Right cardiac atrium (tissue), 5 donors: ENCODE data around the gene ADIG. TPM values are rescaled to one million over a fixed set of nuclear protein-coding genes. Genes with fewer than 3 reads are reported as not detected.

Experiments
- ATAC-seq, 2 donors: fragments of 200-7000 bp; cut with Tn5 transposase; one replicate each; pipeline versions ENCODE4 v1.8.0 to v1.9.1; 2020; ENCODE audit warnings: moderate library complexity in 2 of 2, mild to moderate bottlenecking in 1 of 2
- DNase-seq, 3 donors: peaks; one replicate each; pipeline ENCODE4 v3.0.0-alpha.2; 2020
- H3K27ac ChIP-seq: one replicate; pipeline ENCODE4 v1.5.1; 2013; ENCODE audit warnings: mild to moderate bottlenecking, low read length, control low read depth, moderate library complexity
- H3K27me3 ChIP-seq: one replicate; pipeline ENCODE4 v1.6.1; 2013; ENCODE audit not compliant: control insufficient read depth, insufficient read depth
- H3K4me1 ChIP-seq: one replicate; pipeline ENCODE4 v1.6.1; 2013; ENCODE audit warnings: low read length; ENCODE audit not compliant: control insufficient read depth, insufficient read depth
- H3K4me3 ChIP-seq: one replicate; pipeline ENCODE4 v1.5.1; 2013; ENCODE audit warnings: low read length, control low read depth
- H3K9me3 ChIP-seq: one replicate; pipeline ENCODE4 v1.6.1; 2013; ENCODE audit warnings: low read length; ENCODE audit not compliant: control insufficient read depth
- WGBS: extraction: QIAGEN DNeasy Blood & Tissue Kit; methylation state at CpG from one replicate; pipeline ENCODE4 v1.1.7; 2013; 5-methylcytosine and 5-hydroxymethylcytosine counted together
- intact Hi-C, 4 donors: fragments of 100-400 bp; cut with DNase I; formaldehyde crosslinking; loops; one replicate each; pipeline versions ENCODE4 v1.11.0 to v1.14.0; 2022 to 2023
- polyA plus RNA-seq: library from polyadenylated mRNA; stranded (reverse); fragments of 200-250 nt; gene quantifications from one replicate; pipeline ENCODE4 v1.2.3, GENCODE V29; 2013
- total RNA-seq, 4 donors: library from RNA; stranded (reverse); fragmentation: NEBNext Ultra II Directional; extraction: Animal tissue kit (Norgen Biotek cat#: 25700); gene quantifications; one replicate each; pipeline ENCODE4 v1.2.1, GENCODE V29; 2021
- donor health status: healthy with polysubstance abuse.
- donor health status: DM: no; HTN: yes; CAD: no.
- donor health status: DM: no; HTN: no; CAD: no.
- donor health status: DM: no; HTN: yes; CAD: no; lungs with severe emphysema.
- donor health status: DM: yes; HTN: yes; CAD: no.

The ADIG gene
- total and polyA plus RNA-seq, 5 donors = not detected

- Histone ChIP-seq H3K4me1 (no peaks in the 10 kb centered on the region), H3K27ac (no peak overlapping the region), H3K27me3 (no peaks in the 10 kb centered on the region), H3K9me3 (no peaks in the 10 kb centered on the region), H3K4me3 (no peak overlapping the region)
- ATAC-seq = no peak
- intact Hi-C loops = no loop called here
- WGBS = 82% methylated on average over 7 of the region's 7 CpGs
- no peak for DNase-seq
Measured at GRCh38 chr20:38551056-38551626, 29.9 kb upstream of the ADIG start.

- ATAC-seq = no peak
- intact Hi-C loops = no loop called here
- no peak for DNase-seq
- no peaks in the 10 kb centered on the region for H3K9me3 ChIP-seq
- H3K4me3 ChIP-seq = no peak overlapping the region
- H3K4me1 ChIP-seq = no peaks in the 10 kb centered on the region
- 97% methylated on average over 2 of the region's 2 CpGs for WGBS
- H3K27ac ChIP-seq = no peak overlapping the region
- no peaks in the 10 kb centered on the region for H3K27me3 ChIP-seq
Measured at GRCh38 chr20:38554986-38555385, 26.0 kb upstream of the ADIG start.

GRCh38 chr20:38555395-38555794 is 25.6 kb upstream of the ADIG start:
- Histone ChIP-seq H3K27ac (no peak overlapping the region), H3K9me3 (no peaks in the 10 kb centered on the region), H3K27me3 (no peaks in the 10 kb centered on the region), H3K4me3 (no peak overlapping the region), H3K4me1 (no peaks in the 10 kb centered on the region)
- ATAC-seq = no peak
- DNase-seq = no peak
- intact Hi-C loops = no loop called here

DNA sequence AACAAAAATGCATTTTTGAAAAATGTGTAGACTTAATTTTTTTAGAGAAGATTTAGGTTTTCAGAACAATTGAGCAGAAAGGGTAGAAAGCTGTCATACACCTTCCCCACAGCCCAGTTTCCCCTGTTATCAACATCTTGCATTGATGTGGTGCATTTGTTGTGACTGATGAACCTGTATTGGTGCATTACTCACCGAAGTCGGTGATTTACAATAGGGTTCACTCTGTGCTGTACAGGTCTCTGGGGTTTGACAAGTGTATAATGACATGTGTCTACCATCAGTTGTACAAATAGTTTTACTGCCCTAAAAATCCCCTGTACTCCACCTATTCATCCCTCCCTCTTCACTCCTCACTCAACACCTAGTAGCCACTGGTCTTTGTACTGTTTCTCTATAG is 23.8 kb upstream of the ADIG start:
- Histone ChIP-seq H3K27ac (no peak overlapping the region), H3K27me3 (no peaks in the 10 kb centered on the region), H3K4me3 (no peak overlapping the region), H3K9me3 (no peaks in the 10 kb centered on the region), H3K4me1 (no peaks in the 10 kb centered on the region)
- intact Hi-C loops = no loop called here
- DNase-seq = no peak
- 97% methylated on average over 2 of the region's 2 CpGs for WGBS
- ATAC-seq = no peak

DNA sequence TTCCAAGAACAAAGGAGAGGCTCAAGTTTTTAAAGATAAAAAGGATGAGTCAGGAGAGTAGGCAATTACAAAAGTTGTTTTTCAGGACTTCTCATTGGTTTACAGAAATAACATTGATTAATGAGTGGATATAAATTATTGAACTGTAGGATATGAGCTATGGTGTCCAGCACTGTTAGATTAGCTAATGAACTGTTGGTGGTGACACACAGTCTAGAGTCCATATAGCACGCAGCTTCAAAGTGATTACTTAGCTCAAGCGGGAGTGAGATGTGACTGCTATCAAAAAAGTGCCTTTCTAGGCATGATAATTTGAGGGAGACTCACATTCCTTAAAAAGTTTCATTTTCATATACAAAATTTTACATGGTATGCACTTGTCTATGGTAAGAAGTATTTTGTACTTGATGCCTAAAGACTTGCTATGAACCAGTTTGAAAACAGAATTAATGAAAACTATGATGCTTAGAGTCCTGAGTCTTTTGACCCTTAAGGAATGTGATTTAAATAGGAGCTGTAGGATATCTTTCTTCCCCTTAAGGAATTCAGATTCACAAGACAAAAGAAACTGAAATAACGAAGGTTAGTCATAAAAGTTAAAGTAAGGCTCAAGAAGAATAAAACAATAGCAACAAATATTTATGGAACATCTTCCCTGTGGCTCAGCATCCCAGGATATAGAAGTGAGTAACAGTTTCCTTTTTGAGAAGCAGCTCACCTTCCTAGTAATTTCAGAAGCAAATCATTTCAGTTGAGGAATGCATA is 22.2 kb upstream of the ADIG start:
- Histone ChIP-seq H3K9me3 (no peaks in the 10 kb centered on the region), H3K27me3 (no peaks in the 10 kb centered on the region), H3K27ac (no peak overlapping the region), H3K4me3 (no peak overlapping the region), H3K4me1 (no peaks in the 10 kb centered on the region)
- intact Hi-C loops = no loop called here
- WGBS = 80% methylated on average over 3 of the region's 3 CpGs
- DNase-seq (no peak), ATAC-seq (no peak)

DNA sequence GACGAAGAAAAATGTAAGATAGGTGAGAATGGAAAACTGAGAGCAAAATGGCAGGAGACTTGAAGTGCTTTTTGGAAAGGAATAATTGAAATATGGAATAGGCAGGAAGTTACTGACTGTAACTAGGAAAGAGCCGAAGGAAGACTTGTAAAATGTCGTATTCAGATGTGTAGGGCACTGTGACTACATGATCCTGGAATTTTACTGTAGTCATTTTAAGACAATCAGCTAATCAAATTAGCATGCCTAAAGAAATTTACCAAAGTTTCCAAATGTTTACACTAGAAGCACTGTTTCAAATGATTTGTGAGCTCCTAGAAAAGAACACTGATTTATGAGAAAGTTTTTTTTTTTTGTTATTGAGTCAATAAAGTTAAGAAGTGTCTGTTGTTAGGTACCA is 21.2 kb upstream of the ADIG start:
- H3K27me3 ChIP-seq = no peaks in the 10 kb centered on the region
- ATAC-seq (no peak), DNase-seq (no peak)
- no peak overlapping the region for H3K4me3 ChIP-seq
- H3K9me3 ChIP-seq = no peaks in the 10 kb centered on the region
- 93% methylated on average over 3 of the region's 3 CpGs for WGBS
- H3K4me1 ChIP-seq = no peaks in the 10 kb centered on the region
- intact Hi-C loops = no loop called here
- H3K27ac ChIP-seq = no peak overlapping the region

- intact Hi-C loops = no loop called here
- no peaks in the 10 kb centered on the region for H3K4me1 ChIP-seq
- H3K4me3 ChIP-seq = no peak overlapping the region
- H3K27me3 ChIP-seq = no peaks in the 10 kb centered on the region
- 97% methylated on average over 6 of the region's 6 CpGs for WGBS
- H3K27ac ChIP-seq = no peak overlapping the region
- no peaks in the 10 kb centered on the region for H3K9me3 ChIP-seq
- ATAC-seq = no peak
- no peak for DNase-seq
Measured at GRCh38 chr20:38563802-38564431, 17.1 kb upstream of the ADIG start.

DNA sequence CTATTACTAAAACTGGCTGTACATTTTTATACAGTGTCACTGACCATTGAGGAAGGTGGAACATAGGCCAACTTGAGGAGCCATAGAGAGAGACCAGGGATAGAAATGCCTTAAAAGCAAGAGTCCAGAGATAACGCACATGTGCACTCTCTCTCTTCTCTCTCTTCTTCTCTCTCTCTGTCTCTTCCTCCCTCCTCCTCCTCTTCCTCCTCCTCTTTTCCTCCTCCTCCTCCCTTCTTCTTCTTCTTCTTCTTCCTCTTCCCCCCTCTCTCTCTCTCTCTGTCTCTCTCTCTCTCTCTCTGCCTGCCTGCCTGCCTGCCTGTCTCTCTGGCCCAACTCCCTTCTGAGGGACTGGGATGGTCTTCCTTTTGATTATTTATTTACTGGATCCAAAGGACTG is 16.3 kb upstream of the ADIG start:
- WGBS = 95% methylated on average over 1 of the region's 1 CpG
- intact Hi-C loops = no loop called here

GRCh38 chr20:38566036-38566598 is 14.9 kb upstream of the ADIG start:
- Histone ChIP-seq H3K4me1 (no peaks in the 10 kb centered on the region), H3K4me3 (no peak overlapping the region), H3K27me3 (no peaks in the 10 kb centered on the region), H3K27ac (no peak overlapping the region), H3K9me3 (no peaks in the 10 kb centered on the region)
- intact Hi-C loops = no loop called here
- WGBS = 98% methylated on average over 6 of the region's 6 CpGs
- ATAC-seq (no peak), DNase-seq (no peak)

More for the DNA sequence above, 16.3 kb upstream of the ADIG start:
- DNase-seq = no peak
- no peak overlapping the region for H3K4me3 ChIP-seq
- ATAC-seq = no peak
- H3K27me3 ChIP-seq = no peaks in the 10 kb centered on the region
- H3K4me1 ChIP-seq = no peaks in the 10 kb centered on the region
- no peaks in the 10 kb centered on the region for H3K9me3 ChIP-seq
- no peak overlapping the region for H3K27ac ChIP-seq

DNA sequence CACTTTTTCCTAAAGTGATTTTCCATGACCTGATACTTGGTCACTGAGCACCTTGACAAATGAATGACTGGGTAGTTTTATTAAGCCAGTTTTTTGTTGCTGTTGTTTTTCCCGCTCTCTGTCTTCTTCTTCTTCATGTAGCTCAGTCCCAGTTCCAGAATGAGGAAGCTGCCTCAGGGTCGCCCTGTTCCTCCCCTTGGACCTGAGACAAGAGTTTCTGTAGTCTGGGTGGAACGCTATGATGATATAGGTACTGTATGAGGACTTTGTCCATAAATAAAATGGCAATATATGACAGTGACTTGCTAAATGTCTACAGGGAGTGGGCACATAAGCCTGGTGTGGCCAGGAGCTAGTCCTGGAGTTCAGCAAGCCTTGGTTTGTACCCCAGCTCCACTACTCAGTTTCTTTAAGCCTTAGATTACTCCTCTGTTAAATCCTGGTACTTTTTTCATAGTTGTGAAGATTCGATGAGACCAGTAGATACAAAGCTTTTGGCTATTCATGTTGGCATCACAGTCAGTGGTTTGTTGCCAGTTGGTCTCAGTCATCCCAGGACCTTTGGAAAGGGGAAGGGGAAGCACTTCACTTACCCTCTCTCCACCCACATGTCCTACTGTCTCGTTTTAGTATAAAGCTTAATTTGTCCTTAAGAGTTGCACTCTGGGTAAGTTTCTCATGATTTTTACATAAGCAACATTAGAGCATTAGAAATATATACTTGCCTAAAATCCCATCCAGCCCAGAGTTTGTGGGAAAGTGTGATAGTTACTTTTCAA is 11.1 kb upstream of the ADIG start:
- Histone ChIP-seq H3K27ac (no peak overlapping the region), H3K9me3 (no peaks in the 10 kb centered on the region), H3K4me1 (no peaks in the 10 kb centered on the region), H3K27me3 (no peaks in the 10 kb centered on the region), H3K4me3 (no peak overlapping the region)
- intact Hi-C loops = no loop called here
- 74% methylated on average over 5 of the region's 5 CpGs for WGBS
- no peak for ATAC-seq
- no peak for DNase-seq

GRCh38 chr20:38573413-38573812 is 7.6 kb upstream of the ADIG start:
- H3K27me3 ChIP-seq = no peaks in the 10 kb centered on the region
- no peak overlapping the region for H3K4me3 ChIP-seq
- DNase-seq = no peak
- WGBS = 66% methylated on average over 7 of the region's 7 CpGs
- H3K27ac ChIP-seq = no peak overlapping the region
- no peaks in the 10 kb centered on the region for H3K9me3 ChIP-seq
- intact Hi-C loops = no loop called here
- ATAC-seq = peak; percentile 32 to 70
- H3K4me1 ChIP-seq = no peaks in the 10 kb centered on the region
